HepG2 (cell line): Measurements from ENCODE around the gene CSNK1D. TPM values are rescaled to one million over a fixed set of nuclear protein-coding genes. Genes with fewer than 3 reads are reported as not detected.

Source experiments
- JUNB ChIP-seq: sonication (generic); formaldehyde crosslinking; IDR thresholded peaks from 2 replicates; pipeline ENCODE4 v1.8.0; 2022; ENCODE audit warnings: missing genetic modification reagents, mild to moderate bottlenecking, borderline replicate concordance
- KLF6 ChIP-seq: IDR thresholded peaks from 2 replicates; pipeline ENCODE4 v1.8.0; 2016; ENCODE audit warnings: missing biosample characterization, missing genetic modification reagents
- PHB2 ChIP-seq: fragments of 450-650 bp; IDR thresholded peaks from 2 replicates; pipeline ENCODE4 v1.6.1; 2018; ENCODE audit not compliant: partially characterized antibody
- ZFP82 ChIP-seq: sonication (generic); formaldehyde crosslinking; IDR thresholded peaks from 2 replicates; pipeline ENCODE4 v1.5.1; 2020; ENCODE audit warnings: mild to moderate bottlenecking, missing genetic modification reagents, borderline replicate concordance
- ZNF292 ChIP-seq: sonication (generic); formaldehyde crosslinking; IDR thresholded peaks from 2 replicates; pipeline ENCODE4 v1.8.1; 2022; ENCODE audit warnings: mild to moderate bottlenecking, low read depth, missing genetic modification reagents, borderline replicate concordance
- ZNF3 ChIP-seq: IDR thresholded peaks from 2 replicates; pipeline ENCODE4 v1.7.0; 2017; ENCODE audit warnings: inconsistent platforms
- ZNF333 ChIP-seq: sonication (generic); formaldehyde crosslinking; IDR thresholded peaks from 2 replicates; pipeline ENCODE4 v1.4.0; 2020; ENCODE audit warnings: mild to moderate bottlenecking, missing genetic modification reagents, borderline replicate concordance
- ZNF777 ChIP-seq: sonication (generic); formaldehyde crosslinking; IDR thresholded peaks from 2 replicates; pipeline ENCODE4 v1.4.0; 2020; ENCODE audit warnings: missing genetic modification reagents
- polyA plus RNA-seq, 8 experiments: library from polyadenylated mRNA; depleted of rRNA in 3 of 8; stranded (reverse) in 7 of 8; unstranded in 1 of 8; fragments of >200 nt; fragmentation: Illumina TruSeq in 4 of 8; extraction: Trizol in 4 of 8; gene quantifications; 2 replicates each; pipeline versions ENCODE4 v1.2.1 to v1.2.3, GENCODE V29; 2011 to 2016; ENCODE audit warnings: low read depth in 4 of 8, missing spikeins in 1 of 8, mixed read lengths in 1 of 8; ENCODE audit not compliant: insufficient read depth in 1 of 8
- total RNA-seq, 5 experiments: library from RNA; depleted of rRNA; stranded (reverse); fragments of >200 nt; fragmentation: Illumina TruSeq; extraction: Trizol; gene quantifications; 2 replicates each; pipeline ENCODE4 v1.2.3, GENCODE V29; 2016; ENCODE audit warnings: low read depth in 1 of 5
- TF ChIP-seq, protein P1 (sequence below): sonication (generic); formaldehyde crosslinking; IDR thresholded peaks from 2 replicates; pipeline ENCODE4 v1.9.0; 2021; ENCODE audit warnings: missing genetic modification reagents, mild to moderate bottlenecking, borderline replicate concordance
- TF ChIP-seq, protein P2 (sequence below): sonication (generic); formaldehyde crosslinking; IDR thresholded peaks from 2 replicates; pipeline ENCODE4 v1.9.0; 2021; ENCODE audit warnings: missing genetic modification reagents, borderline replicate concordance
- TF ChIP-seq, protein P3 (sequence below), 2 experiments: sonication (generic) in 1 of 2; formaldehyde crosslinking in 1 of 2; IDR thresholded peaks; 2 replicates each; pipeline versions ENCODE4 v1.6.1 to v1.9.0; 2014 to 2022; ENCODE audit warnings: antibody characterized with exemption in 1 of 2, borderline replicate concordance in 1 of 2, inconsistent platforms in 1 of 2, low read depth in 1 of 2, missing genetic modification reagents in 1 of 2
- TF ChIP-seq, protein P4 (sequence below): sonication (generic); formaldehyde crosslinking; conservative IDR thresholded peaks from 2 replicates; pipeline ENCODE4 v1.4.0; 2020; ENCODE audit warnings: missing genetic modification reagents
- TF ChIP-seq, protein P5 (sequence below): sonication (generic); formaldehyde crosslinking; IDR thresholded peaks from 2 replicates; pipeline ENCODE4 v1.9.0; 2021; ENCODE audit warnings: missing genetic modification reagents, borderline replicate concordance

Gene CSNK1D
- total and polyA plus RNA-seq, 2 of the 13 experiments (the other 11 are each of a cell fraction or from before 2014, with no cell fraction given) = 31.5 to 128 TPM

DNA sequence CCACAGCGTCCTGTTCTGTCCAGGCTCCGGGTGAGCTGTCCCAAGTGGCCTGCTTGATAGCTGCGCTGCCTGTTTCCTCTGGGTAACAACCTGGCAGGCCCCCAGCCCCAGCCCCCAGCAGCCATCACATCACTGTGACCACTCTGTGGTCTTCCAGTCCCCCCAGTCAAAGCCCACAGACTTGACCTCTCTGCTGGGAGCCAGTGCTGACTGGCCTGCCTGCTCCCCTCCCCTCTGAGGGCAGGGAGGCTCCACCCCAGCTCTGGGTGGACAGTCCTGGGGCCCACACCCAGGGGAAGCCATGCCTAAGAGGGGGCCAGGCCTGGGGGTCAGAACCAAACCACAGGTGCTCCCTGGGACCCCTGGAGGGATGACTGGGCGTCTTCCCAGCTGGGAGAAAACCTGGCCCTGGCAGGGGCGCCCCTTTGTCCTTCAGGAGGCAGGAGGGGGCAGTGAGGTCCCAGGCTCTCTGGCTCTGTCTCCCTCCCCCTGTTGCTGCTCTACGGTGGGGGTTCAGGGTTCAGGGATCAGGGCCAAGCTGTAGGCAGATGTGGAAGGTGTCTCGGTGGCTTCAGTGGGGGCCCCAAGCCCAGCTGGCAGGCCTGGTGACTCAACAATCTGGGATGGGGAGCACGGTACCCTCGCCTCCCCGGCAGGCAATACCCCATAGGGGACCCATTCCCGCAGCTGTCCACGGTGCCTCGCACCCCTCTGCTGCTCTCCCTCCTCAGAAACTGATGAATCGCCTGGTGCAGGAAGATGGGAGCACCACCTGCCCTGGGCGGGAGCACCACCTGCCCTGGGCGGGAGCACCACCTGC, 46.5 kb downstream of the CSNK1D start (continued):
- TF ChIP-seq ZNF777 (peak; percentile 52; the same call in 1 of the 2 replicates), JUNB (CRISPR knock-in tag) (no peak), KLF6 (CRISPR knock-in tag) (no peak), ZNF333 (CRISPR knock-in tag) (0 out of 2 replicates have a peak, but pooled peaks have one; percentile 5), ZNF3 (CRISPR knock-in tag) (no peak), ZNF292 (peak; percentile 38; the same call in 1 of the 2 replicates), ZFP82 (CRISPR knock-in tag) (peak; percentile 33), PHB2 (no peak)
- TF ChIP-seq, protein P1, sequence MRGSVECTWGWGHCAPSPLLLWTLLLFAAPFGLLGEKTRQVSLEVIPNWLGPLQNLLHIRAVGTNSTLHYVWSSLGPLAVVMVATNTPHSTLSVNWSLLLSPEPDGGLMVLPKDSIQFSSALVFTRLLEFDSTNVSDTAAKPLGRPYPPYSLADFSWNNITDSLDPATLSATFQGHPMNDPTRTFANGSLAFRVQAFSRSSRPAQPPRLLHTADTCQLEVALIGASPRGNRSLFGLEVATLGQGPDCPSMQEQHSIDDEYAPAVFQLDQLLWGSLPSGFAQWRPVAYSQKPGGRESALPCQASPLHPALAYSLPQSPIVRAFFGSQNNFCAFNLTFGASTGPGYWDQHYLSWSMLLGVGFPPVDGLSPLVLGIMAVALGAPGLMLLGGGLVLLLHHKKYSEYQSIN (CRISPR knock-in tag) = no peak
- TF ChIP-seq, protein P2, sequence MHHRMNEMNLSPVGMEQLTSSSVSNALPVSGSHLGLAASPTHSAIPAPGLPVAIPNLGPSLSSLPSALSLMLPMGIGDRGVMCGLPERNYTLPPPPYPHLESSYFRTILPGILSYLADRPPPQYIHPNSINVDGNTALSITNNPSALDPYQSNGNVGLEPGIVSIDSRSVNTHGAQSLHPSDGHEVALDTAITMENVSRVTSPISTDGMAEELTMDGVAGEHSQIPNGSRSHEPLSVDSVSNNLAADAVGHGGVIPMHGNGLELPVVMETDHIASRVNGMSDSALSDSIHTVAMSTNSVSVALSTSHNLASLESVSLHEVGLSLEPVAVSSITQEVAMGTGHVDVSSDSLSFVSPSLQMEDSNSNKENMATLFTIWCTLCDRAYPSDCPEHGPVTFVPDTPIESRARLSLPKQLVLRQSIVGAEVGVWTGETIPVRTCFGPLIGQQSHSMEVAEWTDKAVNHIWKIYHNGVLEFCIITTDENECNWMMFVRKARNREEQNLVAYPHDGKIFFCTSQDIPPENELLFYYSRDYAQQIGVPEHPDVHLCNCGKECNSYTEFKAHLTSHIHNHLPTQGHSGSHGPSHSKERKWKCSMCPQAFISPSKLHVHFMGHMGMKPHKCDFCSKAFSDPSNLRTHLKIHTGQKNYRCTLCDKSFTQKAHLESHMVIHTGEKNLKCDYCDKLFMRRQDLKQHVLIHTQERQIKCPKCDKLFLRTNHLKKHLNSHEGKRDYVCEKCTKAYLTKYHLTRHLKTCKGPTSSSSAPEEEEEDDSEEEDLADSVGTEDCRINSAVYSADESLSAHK = no peak
- TF ChIP-seq, protein P3, sequence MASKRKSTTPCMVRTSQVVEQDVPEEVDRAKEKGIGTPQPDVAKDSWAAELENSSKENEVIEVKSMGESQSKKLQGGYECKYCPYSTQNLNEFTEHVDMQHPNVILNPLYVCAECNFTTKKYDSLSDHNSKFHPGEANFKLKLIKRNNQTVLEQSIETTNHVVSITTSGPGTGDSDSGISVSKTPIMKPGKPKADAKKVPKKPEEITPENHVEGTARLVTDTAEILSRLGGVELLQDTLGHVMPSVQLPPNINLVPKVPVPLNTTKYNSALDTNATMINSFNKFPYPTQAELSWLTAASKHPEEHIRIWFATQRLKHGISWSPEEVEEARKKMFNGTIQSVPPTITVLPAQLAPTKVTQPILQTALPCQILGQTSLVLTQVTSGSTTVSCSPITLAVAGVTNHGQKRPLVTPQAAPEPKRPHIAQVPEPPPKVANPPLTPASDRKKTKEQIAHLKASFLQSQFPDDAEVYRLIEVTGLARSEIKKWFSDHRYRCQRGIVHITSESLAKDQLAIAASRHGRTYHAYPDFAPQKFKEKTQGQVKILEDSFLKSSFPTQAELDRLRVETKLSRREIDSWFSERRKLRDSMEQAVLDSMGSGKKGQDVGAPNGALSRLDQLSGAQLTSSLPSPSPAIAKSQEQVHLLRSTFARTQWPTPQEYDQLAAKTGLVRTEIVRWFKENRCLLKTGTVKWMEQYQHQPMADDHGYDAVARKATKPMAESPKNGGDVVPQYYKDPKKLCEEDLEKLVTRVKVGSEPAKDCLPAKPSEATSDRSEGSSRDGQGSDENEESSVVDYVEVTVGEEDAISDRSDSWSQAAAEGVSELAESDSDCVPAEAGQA (IDR thresholded peaks at IDR 0.05; ENCODE audit: low read depth) = 0 out of 2 replicates have a peak, but pooled peaks have one; percentile 16
- TF ChIP-seq, protein P3 (CRISPR knock-in tag; IDR thresholded peaks at IDR 0.05; ENCODE audit: borderline replicate concordance) = no peak
- TF ChIP-seq, protein P4, sequence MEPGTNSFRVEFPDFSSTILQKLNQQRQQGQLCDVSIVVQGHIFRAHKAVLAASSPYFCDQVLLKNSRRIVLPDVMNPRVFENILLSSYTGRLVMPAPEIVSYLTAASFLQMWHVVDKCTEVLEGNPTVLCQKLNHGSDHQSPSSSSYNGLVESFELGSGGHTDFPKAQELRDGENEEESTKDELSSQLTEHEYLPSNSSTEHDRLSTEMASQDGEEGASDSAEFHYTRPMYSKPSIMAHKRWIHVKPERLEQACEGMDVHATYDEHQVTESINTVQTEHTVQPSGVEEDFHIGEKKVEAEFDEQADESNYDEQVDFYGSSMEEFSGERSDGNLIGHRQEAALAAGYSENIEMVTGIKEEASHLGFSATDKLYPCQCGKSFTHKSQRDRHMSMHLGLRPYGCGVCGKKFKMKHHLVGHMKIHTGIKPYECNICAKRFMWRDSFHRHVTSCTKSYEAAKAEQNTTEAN (CRISPR knock-in tag) = no peak
- TF ChIP-seq, protein P5, sequence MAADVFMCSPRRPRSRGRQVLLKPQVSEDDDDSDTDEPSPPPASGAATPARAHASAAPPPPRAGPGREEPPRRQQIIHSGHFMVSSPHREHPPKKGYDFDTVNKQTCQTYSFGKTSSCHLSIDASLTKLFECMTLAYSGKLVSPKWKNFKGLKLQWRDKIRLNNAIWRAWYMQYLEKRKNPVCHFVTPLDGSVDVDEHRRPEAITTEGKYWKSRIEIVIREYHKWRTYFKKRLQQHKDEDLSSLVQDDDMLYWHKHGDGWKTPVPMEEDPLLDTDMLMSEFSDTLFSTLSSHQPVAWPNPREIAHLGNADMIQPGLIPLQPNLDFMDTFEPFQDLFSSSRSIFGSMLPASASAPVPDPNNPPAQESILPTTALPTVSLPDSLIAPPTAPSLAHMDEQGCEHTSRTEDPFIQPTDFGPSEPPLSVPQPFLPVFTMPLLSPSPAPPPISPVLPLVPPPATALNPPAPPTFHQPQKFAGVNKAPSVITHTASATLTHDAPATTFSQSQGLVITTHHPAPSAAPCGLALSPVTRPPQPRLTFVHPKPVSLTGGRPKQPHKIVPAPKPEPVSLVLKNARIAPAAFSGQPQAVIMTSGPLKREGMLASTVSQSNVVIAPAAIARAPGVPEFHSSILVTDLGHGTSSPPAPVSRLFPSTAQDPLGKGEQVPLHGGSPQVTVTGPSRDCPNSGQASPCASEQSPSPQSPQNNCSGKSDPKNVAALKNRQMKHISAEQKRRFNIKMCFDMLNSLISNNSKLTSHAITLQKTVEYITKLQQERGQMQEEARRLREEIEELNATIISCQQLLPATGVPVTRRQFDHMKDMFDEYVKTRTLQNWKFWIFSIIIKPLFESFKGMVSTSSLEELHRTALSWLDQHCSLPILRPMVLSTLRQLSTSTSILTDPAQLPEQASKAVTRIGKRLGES = no peak
